ENCODE measurements around the gene TGFBR2.
A peak's percentile ranks its signal among the peaks of the same experiment; 100 is the strongest.

TGFBR2 gene

GRCh38 chr3:30675006-30675405 is 68.6 kb downstream of the TGFBR2 start:
- no peak for DNase-seq

GRCh38 chr3:30675774-30676173 is 69.4 kb downstream of the TGFBR2 start:
- no peak for DNase-seq

- no peak for DNase-seq
Observed at GRCh38 chr3:30676424-30677346, 70.3 kb downstream of the TGFBR2 start.

- DNase-seq = no peak
Observed at GRCh38 chr3:30677347-30677685, 70.9 kb downstream of the TGFBR2 start.

GRCh38 chr3:30679045-30679444 is 72.6 kb downstream of the TGFBR2 start:
- no peak for DNase-seq

- no peak for DNase-seq
Observed at GRCh38 chr3:30680789-30681648, 74.6 kb downstream of the TGFBR2 start.

- DNase-seq = no peak
Observed at GRCh38 chr3:30681649-30682211, 75.3 kb downstream of the TGFBR2 start.

- DNase-seq = no peak
Observed at GRCh38 chr3:30682434-30683155, 76.2 kb downstream of the TGFBR2 start.

GRCh38 chr3:30683769-30684168 is 77.4 kb downstream of the TGFBR2 start:
- DNase-seq = no peak

GRCh38 chr3:30684356-30684755 is 78.0 kb downstream of the TGFBR2 start:
- DNase-seq = no peak

- no peak for DNase-seq
Observed at GRCh38 chr3:30685267-30685667, 78.9 kb downstream of the TGFBR2 start.

- no peak for DNase-seq
Observed at GRCh38 chr3:30686176-30686575, 79.8 kb downstream of the TGFBR2 start.

- DNase-seq = no peak
Observed at GRCh38 chr3:30686799-30687198, 80.4 kb downstream of the TGFBR2 start.

GRCh38 chr3:30687930-30688570 is 81.6 kb downstream of the TGFBR2 start:
- no peak for DNase-seq

- no peak for DNase-seq
Observed at GRCh38 chr3:30688776-30689641, 82.6 kb downstream of the TGFBR2 start.

- no peak for DNase-seq
Observed at GRCh38 chr3:30690199-30690598, 83.8 kb downstream of the TGFBR2 start.

GRCh38 chr3:30691249-30691880 is 85.0 kb downstream of the TGFBR2 start:
- no peak for DNase-seq

GRCh38 chr3:30691944-30692343 is 85.5 kb downstream of the TGFBR2 start:
- no peak for DNase-seq

GRCh38 chr3:30692498-30693130 is 86.2 kb downstream of the TGFBR2 start:
- no peak for DNase-seq

- DNase-seq = peak; percentile 57 to 78
Observed at GRCh38 chr3:30693470-30694120, 87.2 kb downstream of the TGFBR2 start.

All from CD4-positive, alpha-beta T cell treated with Interleukin-4 for 1 hour (primary cell).